Measurements from ENCODE around the gene ZMYM5. TPM values are rescaled to one million over a fixed set of nuclear protein-coding genes. Genes with fewer than 3 reads are reported as not detected.
A peak's percentile ranks its signal among the peaks of the same experiment; 100 is the strongest.
"Not testable (repeated sequence)": the region's sequence is repeated elsewhere in the genome, so short reads cannot be mapped to it uniquely, and the experiment has no call there.

ZMYM5 gene
- 10 to 100 TPM; 13.2 to 24.4 (median 18.8) TPM for total RNA-seq
- 1 to 10 TPM; 5.7 to 7.4 (median 6.6) TPM for polyA plus RNA-seq
- long read RNA-seq, donor 1, partial matches to known transcripts: 5 of 5 reads
- long read RNA-seq, donor 1, other reads (novel, unspliced or antisense): 0 of 5 reads
- long read RNA-seq, donor 2: 0 reads

- intact Hi-C loops (cut with DNase I; ENCODE audit: low total_unique reads): loop anchor here (5.0 to 10.0 kb wide), 2 partner anchors 81 to 229 kb away; partner anchors contain the start of genes MPHOSPH8 and PSPC1
Measured at GRCh38 chr13:19863323-19864023, at the start of gene ZMYM5. Gene ZMYM5, minus strand, starts transcription at chr13:19863649. Its CDS starts 11,469 bp downstream, at chr13:19852180.

GRCh38 chr13:19910336-19911072 is 47.1 kb upstream of the ZMYM5 start:
- H3K9me3 ChIP-seq: no peaks in the 10 kb centered on the region
- H3K27ac ChIP-seq: no peak overlapping the region
- intact Hi-C loops (cut with DNase I; ENCODE audit: low total_unique reads): no loop called here
- no peaks in the 10 kb centered on the region for H3K36me3 ChIP-seq
- WGBS, 5 donors: 74 to 88% (median 75%) methylated on average over 9 of the region's 9 CpGs
- no peak for DNase-seq
- no peaks in the 10 kb centered on the region for H3K27me3 ChIP-seq (replicated peaks in 1 of 7)
- TF ChIP-seq CTCF (IDR thresholded peaks at IDR 0.05 in 8 of 11, conservative IDR thresholded peaks at IDR 0.05 in 3 of 11): no peak
- no peak for TF ChIP-seq POLR2AphosphoS5 (IDR thresholded peaks at IDR 0.05)
- TF ChIP-seq POLR2A (IDR thresholded peaks at IDR 0.05): no peak
- no peaks in the 10 kb centered on the region for H3K4me1 ChIP-seq
- H3K4me3 ChIP-seq: no peak overlapping the region

More at GRCh38 chr13:19863323-19864023, at the start of gene ZMYM5:
- H3K27me3 ChIP-seq (replicated peaks in 1 of 7): no peaks in the 10 kb centered on the region
- TF ChIP-seq CTCF (IDR thresholded peaks at IDR 0.05 in 8 of 11, conservative IDR thresholded peaks at IDR 0.05 in 3 of 11): peak in 7 of 11 experiments; percentile 10 to 70 (median 53)
- TF ChIP-seq POLR2A (IDR thresholded peaks at IDR 0.05): peak; percentile 67 to 91 (median 72)
- TF ChIP-seq POLR2AphosphoS5 (IDR thresholded peaks at IDR 0.05): peak; percentile 99 to 100 (median 99)
- 0 to 1% (median 0%) methylated on average over 26 to 79 of the region's 79 CpGs; no CpG with 5 or more reads in 1 of the 5 donors for WGBS, 5 donors
- peak within 1 kb of the TSS; percentile 70 to 94 (median 80) for H3K4me3 ChIP-seq
- H3K9me3 ChIP-seq: no peaks in the 10 kb centered on the region
- H3K36me3 ChIP-seq: peaks cover 0 to 17% (median 0%) of the 10 kb centered on the region in 6 donors
- peak; percentile 100 for DNase-seq
- H3K27ac ChIP-seq: peak within 1 kb of the TSS; percentile 97 to 100 (median 99)
- H3K4me1 ChIP-seq: peaks cover 16 to 43% (median 25%) of the 10 kb centered on the region in 6 donors

- 66 to 97% (median 89%) methylated on average over 1 of the region's 1 CpG for WGBS, 5 donors
- DNase-seq: no peak
- intact Hi-C loops (cut with DNase I; ENCODE audit: low total_unique reads): no loop called here
- H3K4me1 ChIP-seq: no peaks in the 10 kb centered on the region
- H3K27ac ChIP-seq: no peak overlapping the region
- H3K27me3 ChIP-seq (replicated peaks in 1 of 7): no peaks in the 10 kb centered on the region
- TF ChIP-seq CTCF (IDR thresholded peaks at IDR 0.05 in 8 of 11, conservative IDR thresholded peaks at IDR 0.05 in 3 of 11) (no peak), POLR2A (IDR thresholded peaks at IDR 0.05) (no peak), POLR2AphosphoS5 (IDR thresholded peaks at IDR 0.05) (no peak)
- H3K4me3 ChIP-seq: no peak overlapping the region
- no peaks in the 10 kb centered on the region for H3K36me3 ChIP-seq
- H3K9me3 ChIP-seq: no peaks in the 10 kb centered on the region
Measured at GRCh38 chr13:19908350-19908986, 45.0 kb upstream of the ZMYM5 start.

- H3K27me3 ChIP-seq (replicated peaks in 1 of 7); DNase-seq; H3K27ac ChIP-seq; intact Hi-C loops (cut with DNase I; ENCODE audit: low total_unique reads); H3K36me3 ChIP-seq; H3K4me1 ChIP-seq; H3K9me3 ChIP-seq; H3K4me3 ChIP-seq: not testable (repeated sequence)
- WGBS, 5 donors: 79 to 86% (median 82%) methylated on average over 9 of the region's 9 CpGs
Measured at GRCh38 chr13:19905487-19906195, 42.2 kb upstream of the ZMYM5 start.
